ENCODE data around the gene BASP1.

Gene BASP1, protein sequence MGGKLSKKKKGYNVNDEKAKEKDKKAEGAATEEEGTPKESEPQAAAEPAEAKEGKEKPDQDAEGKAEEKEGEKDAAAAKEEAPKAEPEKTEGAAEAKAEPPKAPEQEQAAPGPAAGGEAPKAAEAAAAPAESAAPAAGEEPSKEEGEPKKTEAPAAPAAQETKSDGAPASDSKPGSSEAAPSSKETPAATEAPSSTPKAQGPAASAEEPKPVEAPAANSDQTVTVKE

GRCh38 chr5:17217493-17218352 is at the start of gene BASP1:
BASP1 (plus strand) TSS chr5:17217631; CDS start chr5:17275217, 57,586 bp downstream.
- DNase-seq = peak; percentile 35 to 47

DNA sequence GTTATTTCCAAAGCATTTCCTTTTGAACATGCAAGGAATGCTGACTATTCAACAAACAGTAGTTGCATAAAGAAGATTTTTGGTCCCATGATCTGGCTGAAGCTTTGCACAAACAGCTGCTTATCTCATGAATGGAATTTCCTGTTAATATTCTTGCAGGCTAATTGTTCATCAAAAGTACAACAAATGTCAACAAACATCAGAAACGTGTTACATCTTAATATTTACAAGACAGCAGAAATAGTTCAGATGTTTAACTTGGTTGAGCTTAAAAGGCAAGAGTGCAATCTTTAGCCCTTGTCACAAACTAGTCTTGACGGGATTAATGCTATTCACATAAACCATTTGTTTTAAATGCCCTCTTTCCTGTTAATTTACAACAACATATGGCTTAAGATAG is 47.9 kb upstream of the BASP1 start:
- no peak for DNase-seq

- DNase-seq = no peak
Observed at GRCh38 chr5:17172791-17173190, 44.6 kb upstream of the BASP1 start.

DNA sequence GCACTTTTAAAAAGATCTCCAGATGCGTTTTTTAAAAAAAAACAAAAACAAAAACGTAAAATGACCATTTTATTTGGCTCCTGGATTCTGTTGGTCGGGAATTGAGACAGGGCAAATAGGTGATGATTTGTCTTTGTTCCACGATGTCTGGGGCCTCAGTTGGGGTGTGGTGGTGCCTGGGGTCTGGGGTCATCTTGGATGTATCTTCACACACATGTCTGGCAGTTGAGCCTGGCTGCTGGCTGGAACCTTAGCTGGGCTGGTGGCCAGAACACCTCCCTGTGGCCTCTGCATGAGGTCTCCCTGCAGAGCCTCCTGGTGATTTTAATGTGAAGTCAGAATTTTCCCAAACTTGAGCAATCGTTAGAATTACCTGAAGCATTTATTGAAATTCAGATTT is 42.5 kb upstream of the BASP1 start:
- no peak for DNase-seq

DNA sequence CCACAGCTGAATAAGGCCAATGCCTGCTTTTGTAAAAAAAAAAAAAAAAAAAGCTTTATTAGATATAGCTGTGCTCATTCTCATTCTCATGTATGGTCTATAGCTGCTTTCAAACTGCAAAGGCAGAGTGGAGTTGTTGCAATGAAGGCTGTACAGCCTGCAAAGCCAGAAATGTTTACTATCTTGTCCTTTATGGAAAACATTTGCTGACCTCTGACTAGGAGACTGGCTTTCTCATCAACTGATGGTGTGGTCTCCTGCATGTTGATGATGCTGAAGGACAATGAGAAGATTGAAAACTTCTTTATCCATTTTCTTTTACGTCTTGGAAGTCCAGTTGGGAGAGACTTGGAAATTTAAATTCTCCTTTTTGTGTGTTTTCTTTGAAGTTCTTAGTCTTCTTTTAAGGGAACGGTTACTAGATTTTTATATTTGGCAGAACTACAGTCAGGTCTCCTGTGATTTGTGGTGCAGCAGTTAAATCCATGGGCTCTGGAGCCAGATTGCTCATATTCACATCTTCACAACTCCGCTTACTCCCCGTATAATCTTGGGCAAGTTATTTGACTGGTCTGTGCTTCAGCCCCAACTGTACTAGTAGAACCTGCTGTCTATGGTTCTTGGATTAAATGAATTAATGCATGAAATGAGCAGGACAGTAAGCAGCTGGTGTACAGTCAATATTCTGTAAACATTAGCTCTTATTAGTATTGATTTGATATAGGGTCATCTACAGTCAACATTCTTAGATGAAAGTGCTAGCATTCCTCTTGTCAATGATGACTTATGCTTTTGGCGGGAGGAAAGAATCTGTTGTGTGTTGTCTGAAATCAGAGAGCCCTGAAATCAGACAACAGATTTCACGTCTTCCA is 39.7 kb upstream of the BASP1 start:
- DNase-seq = no peak

DNA sequence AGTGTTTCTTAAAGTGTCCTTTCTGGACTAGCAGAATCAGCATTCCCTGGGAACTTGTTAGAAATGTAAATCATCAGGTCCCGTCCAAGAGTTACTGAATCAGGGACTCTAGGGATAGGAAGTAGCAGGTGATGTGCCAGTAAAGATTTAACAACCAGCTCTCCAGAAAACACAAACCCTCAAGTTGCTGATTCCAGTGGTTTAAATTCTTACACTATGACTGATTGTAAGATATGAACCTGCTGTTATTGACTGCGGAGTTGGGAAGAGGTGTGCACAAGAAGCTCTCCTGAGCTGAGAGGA is 39.1 kb upstream of the BASP1 start:
- no peak for DNase-seq

DNA sequence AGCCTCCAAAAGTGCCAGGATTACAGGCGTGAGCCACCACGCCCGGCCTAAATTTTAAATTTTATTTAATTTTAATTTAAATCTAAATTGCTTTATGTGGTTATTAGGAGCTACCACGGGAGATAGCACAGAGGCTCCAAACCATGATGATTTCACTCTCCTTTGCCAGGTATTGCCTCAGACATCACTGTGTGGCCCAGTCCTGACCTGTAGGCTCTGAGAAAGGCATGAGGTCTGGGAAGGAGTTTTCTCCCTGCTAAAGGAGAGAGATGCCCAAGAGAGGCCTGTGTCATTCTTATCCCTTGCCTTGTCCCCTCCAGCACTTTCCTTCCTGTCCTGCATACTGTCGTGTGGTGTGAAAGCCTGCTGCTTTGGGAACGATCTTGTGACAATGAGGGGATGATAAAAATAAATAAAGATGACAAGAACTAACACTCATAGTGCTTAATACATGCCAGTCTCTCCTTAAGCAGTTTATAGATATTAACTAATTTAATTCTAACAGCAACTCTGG is 37.0 kb upstream of the BASP1 start:
- no peak for DNase-seq

DNA sequence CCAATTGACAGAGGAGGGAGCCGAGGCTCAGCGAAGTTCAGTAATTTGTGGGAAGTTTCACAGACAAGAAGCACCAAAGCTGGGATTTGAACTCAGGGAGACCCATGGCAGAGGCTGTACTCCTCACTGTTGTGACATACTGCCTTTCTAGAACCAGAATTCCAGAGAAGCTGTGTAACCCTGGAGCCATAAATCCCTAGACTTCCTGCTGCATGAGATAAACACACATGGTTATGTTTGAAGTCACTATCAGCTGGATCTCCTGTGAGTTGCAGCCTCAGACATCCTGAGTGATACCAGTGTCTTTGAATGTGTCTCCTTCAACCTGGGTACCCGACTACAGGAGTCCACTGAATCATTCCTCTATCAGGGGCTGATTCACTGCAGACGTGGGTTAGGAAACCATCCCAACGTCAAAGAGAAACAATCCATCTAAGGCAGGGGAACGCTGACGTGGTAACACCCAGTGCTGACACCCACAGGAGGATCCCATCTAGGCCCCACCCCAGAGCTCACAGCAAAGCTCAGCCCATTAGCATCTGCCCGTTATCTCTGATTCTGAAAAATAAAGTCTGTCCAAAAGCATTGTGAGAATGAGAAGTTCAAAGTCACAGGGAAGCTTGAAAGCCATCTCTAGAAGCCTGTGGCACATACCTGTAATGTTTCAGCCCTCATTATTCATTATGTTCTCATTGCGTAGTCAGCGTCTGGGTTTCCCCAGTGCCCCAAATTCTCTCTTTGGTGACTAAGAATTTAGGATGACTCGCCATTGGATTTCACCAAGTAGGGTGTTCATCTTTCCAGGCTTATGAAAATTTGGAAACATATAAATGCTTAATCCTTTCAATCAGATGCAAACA is 36.3 kb upstream of the BASP1 start:
- DNase-seq = no peak

GRCh38 chr5:17182494-17182893 is 34.9 kb upstream of the BASP1 start:
- DNase-seq = no peak

DNA sequence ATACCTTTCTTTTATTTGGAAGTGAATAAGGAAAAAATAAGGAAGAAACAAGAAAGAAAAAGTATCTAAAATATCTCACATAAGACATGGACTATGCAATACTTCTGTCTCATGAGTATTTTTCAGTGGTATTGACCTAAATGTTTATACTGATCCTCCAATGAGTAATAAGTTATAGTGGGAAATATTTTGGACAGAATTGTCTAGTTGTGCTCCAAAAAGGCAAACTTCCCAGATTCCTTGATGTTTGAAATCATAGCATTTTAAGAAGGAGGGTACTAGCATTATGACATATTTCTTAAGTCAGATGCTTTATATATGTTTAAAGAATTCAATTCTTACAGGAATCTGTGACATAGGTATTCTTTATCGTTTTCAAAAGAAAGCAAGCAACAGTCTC is 34.5 kb upstream of the BASP1 start:
- no peak for DNase-seq

DNA sequence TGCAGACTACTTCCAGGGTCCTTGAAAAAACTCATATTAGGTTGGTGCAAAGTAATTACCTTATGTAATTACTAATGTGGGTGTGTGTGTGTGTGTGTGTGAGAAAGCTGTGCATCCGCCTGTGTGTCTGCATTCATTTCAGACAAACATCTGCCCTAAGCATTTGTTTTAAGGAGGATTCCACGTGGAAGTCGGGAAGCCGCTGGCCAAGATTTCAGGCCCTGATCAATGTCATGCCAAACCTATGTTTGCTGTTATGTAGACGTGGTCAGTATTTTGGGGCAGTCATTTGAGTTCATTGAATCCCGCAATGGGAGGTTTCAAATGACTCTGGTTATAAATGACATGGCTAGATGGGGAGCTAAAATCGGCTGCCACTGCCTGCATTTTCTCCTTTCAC is 33.6 kb upstream of the BASP1 start:
- no peak for DNase-seq

- DNase-seq = peak; percentile 7 to 8
Observed at GRCh38 chr5:17184588-17184987, 32.8 kb upstream of the BASP1 start.

GRCh38 chr5:17185349-17185748 is 32.1 kb upstream of the BASP1 start:
- no peak for DNase-seq

DNA sequence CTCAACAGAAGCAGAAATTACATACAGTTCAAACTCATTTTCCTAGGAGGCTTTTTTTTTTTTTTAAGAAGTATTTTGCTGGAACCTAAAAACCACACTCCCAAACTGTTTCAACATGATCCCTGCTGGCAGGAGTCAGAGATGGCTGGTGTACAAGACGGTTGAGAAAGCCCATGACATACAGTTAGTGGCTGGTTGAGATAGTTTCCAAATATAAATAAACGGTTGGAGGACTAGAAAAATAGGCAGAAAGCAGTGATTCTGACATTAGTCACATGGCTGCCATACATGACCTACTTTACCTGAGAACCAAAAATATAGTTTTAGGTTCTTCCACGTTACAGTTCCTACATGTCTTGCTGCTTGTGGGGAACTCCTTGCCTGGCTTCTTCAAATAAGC is 31.7 kb upstream of the BASP1 start:
- peak; percentile 76 to 88 for DNase-seq

DNA sequence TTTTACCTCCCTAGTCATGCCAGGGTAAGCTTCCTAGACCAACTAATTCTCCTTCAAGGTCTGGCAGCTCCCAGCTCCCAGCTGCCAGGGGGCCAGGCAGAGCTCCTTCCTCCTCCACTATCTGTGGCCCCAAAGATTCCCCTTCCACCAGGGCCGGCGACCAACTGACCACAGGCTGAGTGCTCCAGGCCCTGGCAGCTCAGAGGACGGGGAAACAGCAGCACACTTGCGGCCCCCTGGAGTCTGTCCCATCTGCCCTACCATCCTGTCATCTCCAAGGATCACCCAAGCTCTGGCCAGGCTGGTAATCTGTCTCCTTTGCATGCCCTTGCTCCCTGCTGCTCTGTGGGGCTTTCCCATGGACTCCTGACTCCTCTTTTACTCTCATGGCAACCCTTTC is 31.2 kb upstream of the BASP1 start:
- no peak for DNase-seq

- no peak for DNase-seq
Observed at GRCh38 chr5:17187011-17187785, 30.2 kb upstream of the BASP1 start.

- no peak for DNase-seq
Observed at GRCh38 chr5:17187786-17188170, 29.7 kb upstream of the BASP1 start.

- DNase-seq = peak; percentile 78 to 87
Observed at GRCh38 chr5:17189381-17190036, 27.9 kb upstream of the BASP1 start.

GRCh38 chr5:17190242-17190778 is 27.1 kb upstream of the BASP1 start:
- peak; percentile 74 to 82 for DNase-seq

- DNase-seq = no peak
Observed at GRCh38 chr5:17190799-17191391, 26.5 kb upstream of the BASP1 start.
